Esophagus mucosa (tissue), 1 donor: Measurements from ENCODE around the gene TRIM31. TPM values are rescaled to one million over a fixed set of nuclear protein-coding genes. Genes with fewer than 3 reads are reported as not detected.

Experiments used
- ATAC-seq: fragments of 200-7000 bp; cut with Tn5 transposase; one replicate; pipeline ENCODE4 v1.9.1; 2020
- total RNA-seq: library from RNA; stranded (reverse); gene quantifications from one replicate; pipeline ENCODE4 v1.2.4, GENCODE V29; 2023
- donor health status: DM: yes; HTN: yes; CAD: no.

TRIM31 gene
- total RNA-seq, 1 donor from 2014 or later = 0.20 TPM

DNA sequence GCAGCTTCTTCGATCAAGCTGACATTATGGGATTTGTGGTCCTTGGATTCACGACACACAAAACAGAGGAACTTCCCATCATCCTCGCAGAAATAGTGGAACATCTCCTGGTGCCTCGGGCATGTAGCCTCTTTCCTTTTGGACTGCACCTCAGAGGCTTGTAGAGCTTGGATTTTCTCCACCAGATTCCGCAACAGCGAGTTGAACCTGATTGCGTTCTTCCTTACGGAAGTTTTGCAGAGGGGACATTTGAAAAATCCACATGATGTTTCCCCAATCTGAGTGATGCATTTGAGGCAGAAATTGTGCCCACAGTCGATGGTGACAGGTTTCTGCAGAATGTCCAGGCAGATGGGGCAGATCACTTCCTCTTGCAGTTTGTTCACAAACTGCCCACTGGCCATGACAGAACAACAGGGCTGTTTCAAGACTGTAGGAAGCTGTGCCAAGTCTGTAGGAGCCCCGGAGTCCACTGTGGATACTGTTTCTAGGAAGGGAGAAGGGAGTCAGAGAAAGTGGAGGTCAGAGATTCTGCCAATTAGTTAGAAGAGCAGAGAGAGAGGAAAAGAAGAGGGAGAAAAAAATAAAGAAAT lies 392 bp downstream of the TRIM31 start:
- no peak for ATAC-seq

DNA sequence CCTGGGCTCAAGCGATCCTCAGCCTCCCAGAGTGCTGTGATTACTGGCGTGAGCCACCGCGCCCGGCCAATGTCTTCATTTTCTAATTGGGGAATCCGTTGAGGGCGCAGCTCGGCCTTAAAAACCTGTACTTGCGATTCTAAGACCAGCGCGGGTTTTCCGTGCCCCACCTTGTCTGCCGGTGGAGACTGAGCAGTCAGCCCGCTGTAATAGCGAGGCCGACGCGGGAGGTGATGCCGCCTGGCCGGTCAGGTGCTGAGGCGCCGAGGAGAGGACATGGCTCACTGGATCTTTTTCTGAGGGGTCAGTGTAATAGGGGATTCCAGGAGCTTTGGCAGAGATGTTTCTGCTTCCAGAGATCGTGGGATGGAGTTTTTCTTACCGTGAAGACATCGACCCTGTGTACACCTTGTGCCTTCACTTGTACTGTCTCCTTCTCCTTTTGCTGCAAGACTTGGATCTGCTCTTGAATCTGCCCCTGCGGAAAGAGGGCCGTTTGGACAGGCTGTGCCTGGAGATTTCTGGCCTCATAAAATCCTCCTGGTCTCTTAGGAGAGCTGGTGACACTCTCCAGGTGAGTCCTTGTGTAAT lies 1.5 kb downstream of the TRIM31 start:
- ATAC-seq = no peak

DNA sequence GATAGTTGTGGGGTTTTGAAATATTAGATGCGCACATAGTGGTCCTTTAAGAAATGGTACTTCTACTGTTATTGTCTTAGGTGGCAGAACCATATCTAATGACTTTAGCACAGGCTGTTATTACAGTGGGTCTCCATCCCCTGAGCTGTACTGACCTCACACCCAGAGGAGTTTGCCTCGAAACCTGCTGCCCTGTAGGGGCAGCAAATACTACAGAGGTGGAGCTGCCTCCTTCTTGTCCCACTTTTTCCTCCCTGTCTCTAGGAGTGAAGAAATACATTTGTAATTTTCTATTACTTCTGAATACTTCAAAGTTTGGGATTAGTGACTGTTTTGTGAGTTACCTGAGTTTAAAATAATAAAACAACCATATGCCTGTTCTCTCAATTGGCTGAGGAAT lies 8.2 kb downstream of the TRIM31 start:
- no peak for ATAC-seq

- no peak for ATAC-seq
These were observed 9.1 kb downstream of the TRIM31 start for GRCh38 chr6:30103872-30104179.

DNA sequence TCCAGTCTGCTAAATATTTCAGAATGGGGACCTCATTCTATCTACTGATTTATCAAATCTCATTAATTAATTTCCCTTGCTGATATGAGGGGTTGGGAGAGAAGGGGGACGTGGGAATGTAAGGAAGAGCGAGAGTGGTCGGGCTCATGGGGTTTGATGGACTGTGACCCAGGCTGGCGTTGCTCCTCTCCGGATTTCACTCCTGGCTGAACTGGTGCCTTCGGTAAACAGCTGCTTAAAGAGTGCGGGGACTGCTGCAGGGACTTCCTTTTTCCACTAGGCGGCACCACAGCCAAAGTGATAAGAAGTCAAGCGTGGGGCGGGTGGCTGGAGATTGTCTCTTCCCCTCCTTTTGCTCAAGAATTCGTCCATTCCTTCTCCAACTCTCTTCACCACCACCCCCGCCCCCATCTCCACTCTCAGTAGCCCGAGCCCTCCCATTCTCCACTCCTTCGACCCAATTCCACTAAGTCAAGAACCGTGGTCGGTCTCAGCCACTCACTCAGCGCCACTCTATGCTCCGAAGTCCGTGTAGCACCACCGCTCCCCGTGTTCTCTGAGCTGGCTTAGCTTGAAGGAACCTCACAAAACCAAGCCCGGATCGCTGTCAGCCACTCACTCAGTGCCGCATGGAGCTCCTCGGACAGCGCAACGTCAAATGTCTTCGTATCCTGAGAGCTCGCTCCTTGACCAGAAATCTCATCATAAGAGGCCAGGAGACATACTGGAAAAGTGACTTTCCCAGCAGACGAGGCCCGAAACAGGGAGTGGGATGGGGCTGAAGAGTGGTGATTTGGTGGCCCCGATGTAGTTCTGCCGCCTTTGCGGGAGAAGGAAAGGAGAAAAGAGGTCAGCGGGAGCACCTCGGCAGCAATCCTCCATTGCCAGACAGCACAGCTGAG lies 9.7 kb downstream of the TRIM31 start:
- peak; percentile 72 for ATAC-seq

DNA sequence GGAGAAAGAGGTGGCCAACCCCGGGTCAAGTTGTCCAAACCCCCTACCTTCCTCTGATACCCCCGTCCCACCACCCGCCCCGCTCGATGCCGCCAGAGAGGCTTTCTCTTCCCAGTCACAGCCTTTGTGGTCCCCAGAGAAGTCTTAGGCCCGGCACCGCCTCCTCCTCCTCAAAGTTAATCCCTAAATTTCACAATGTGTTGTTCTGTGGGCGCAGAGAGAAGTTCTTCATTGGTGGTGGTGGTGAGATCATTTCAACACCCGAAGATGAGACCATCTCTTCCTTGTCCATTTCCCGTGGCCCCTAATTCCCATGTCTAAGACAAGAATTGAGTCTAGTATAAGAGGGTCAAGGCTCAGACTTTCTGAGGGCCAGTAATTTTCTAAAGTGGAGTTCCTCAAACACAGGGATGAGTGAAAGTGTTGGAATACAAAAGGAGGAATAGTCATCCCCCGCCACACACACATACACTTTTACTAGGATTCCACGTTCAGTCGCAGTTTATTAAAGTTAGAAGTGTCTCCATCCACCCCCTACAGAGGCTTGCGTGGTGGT lies 10.4 kb downstream of the TRIM31 start:
- peak; percentile 42 for ATAC-seq

- ATAC-seq = peak; percentile 87
These were observed 11.2 kb downstream of the TRIM31 start for GRCh38 chr6:30101444-30102413.

DNA sequence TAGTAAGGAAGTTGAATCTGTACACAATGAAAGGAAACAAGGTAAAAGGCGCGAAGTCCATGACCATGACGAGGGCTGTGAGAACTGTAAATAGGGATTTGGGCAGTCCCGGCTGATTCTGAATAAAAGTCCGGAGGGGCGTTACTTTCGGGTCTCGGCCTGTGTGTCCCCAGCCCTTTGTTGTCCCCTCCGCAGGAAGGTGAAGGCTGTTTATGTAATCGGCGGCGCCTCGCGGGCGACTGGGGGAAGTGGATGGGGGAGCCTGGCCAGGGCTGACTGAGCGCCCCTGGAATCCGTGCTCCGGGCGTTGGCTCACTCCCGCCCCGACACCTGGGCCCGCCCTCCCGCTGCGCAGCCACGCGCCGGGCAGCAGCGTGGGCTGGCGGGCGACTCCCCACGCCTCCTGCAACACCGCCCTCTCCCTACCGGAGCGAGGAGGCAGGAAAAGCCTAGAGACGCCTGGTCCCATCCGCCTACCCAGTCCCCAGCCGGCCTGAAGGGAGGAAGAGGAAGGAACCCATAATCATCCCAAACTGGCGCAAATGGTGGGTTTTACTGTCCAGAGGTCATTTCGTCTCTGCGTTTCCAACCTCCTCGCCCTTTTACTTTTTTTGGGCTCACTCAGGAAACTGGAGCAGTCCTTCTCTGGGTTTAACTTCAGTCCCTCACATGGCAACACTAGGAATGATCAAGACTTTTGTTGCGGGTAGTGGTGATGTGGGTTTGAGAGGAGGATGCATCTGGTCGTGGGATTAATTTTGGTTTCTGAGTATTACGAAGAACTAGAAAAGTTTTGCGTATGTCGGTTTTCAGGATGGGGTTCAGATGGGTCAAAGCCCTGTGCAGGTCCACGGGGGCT lies 12.1 kb downstream of the TRIM31 start:
- peak; percentile 83 for ATAC-seq

GRCh38 chr6:30100154-30100553 lies 12.7 kb downstream of the TRIM31 start:
- ATAC-seq = no peak

DNA sequence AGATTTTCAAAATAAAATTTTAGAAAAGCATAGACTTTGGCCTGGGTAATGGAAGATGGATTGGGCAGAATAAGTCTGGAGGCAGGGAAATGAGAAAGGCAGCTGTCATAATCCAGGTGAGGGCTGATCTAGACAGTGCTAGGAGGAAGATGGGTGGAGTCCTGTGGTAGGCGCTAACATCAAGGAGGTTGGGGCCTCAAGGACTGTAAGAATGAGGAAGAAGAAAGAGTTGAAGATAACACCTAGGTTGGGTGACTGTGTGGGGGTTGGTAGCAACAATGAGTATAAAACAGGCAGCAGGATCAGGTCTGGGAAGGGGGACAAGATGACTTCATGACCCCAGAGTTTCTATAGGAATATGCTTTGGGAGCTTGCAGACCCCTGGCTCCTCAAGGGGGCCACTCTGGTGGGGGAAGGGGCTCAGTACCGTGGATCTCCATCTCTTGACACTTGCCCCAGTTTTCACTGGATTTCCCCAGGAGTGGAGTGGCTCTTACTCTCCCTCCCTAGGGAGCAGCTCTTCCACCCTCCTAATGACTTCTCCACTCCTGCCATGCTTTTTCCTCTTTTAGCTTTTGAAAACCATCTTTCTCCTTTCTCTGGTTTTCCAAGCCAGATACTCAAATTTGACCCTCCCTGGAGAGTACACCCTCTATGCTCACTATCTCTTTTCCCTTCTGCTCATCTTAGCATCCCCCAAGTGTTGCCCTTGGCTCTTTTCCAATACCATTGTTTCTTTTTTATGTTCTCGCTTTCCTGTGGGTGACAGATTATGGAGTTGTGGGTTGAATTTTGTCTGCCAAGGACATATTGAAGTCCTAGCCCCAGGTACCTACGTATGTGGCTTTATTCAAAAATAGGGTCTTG lies 14.8 kb downstream of the TRIM31 start:
- ATAC-seq = no peak

GRCh38 chr6:30096829-30097228 lies 16.1 kb downstream of the TRIM31 start:
- no peak for ATAC-seq

GRCh38 chr6:30093951-30094661 lies 18.8 kb downstream of the TRIM31 start:
- ATAC-seq = no peak

- no peak for ATAC-seq
These were observed 19.9 kb downstream of the TRIM31 start for GRCh38 chr6:30092852-30093543.

DNA sequence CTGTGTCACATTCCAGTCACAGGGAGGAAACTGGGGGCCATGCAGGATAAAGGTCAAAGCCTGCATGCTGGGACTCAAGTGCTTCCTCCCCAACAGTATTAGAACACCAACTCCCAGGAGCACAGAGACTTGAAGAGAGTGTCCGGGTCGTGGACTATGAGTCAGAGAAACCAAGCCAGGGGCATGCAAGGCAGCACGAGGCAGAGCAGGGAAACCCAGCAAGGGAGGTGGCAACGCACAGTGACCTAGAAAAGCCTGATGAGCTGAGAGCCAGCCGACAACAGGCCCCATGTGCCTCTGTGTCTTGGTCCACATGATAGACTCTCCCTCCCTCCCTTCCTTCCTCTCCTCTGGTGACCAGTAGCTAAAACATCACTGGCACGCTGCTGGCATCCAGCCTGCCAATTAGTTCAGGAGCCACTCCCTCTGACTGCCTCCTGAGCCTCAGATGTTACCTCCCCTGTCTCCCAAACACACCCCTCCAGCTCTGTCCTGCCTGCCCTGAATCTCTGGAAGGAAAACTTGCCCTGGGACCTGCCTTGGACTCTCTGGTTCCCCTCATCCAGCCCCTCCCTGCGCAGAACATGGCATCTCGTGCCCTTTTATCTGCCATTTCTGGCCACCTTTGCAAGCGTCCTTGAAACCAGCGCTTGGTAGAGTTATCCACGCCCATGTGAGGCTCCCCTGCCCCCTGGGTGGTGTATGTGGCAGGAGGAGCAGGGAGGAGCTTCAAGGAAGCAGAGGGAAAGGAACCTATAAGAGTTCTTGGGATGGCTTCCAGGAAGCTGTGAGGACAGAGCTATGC lies 21.1 kb downstream of the TRIM31 start:
- ATAC-seq = peak; percentile 86

- no peak for ATAC-seq
These were observed 25.0 kb downstream of the TRIM31 start for GRCh38 chr6:30087876-30088275.

DNA sequence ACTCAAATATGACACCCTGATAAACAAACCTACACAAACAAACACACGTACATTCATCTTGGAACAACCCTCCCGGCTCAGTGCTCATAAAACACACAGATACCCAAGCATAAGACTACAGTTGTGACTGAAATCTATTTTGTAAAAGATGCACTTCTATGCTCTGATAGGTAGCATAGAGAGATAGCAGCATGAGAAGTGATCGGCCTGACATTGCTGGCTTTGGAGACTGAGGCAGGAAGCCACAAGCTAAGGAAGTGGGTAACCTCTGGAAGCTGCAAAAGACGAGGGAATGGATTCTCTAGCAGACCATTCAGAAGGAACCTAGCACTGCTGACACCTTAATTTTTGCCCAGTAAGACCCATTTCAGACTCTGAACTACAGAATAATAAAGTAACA lies 35.7 kb downstream of the TRIM31 start:
- ATAC-seq = no peak

DNA sequence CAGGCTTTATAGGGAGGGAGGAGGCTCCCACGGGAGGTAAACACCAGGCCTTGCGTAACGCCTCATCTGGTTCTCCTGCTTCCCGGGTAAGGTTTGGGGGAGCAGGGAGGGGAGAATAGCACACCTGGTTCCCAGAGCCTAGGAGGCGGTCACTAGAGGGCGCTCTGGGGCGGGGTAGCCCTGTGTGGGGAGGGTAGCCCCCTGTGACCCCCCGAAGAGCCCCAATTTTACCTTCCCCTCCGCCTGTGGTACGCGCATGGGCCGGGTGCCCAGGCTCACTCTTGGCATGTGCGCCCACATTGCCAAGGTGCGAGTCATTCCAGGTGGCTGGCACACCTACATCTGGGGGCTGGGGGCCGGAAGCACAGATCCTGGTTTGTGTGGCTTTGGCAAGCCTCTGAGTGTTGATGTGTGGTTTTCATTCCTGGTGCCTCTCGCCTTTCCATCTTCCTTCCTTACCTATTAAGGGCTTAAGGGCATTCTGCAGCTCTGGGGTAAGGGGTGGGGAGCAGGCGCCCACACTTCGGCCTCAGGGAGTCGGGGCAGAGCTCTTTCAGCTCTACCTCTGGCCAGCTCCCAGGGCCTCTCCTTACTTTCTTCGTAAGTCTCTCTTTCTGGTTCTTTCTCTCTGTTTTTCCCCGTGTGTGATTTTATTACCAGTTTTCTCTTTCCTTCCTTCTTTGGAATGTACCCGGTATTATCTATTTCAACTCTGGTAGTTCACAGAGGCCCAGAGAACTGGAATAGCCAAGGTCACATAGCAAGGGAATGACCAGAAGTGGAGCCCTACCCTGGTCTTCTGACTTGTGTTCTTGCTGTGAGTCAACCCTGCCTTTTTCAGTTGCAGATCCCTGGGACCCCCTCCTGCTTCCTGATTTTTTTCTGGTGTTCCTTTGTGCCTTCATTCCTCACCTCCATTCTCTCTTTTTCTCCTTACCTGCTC lies 36.8 kb downstream of the TRIM31 start:
- peak; percentile 78 for ATAC-seq
